B cell (primary cell): ENCODE results near the gene PCYOX1L.

Source experiments
- EZH2 ChIP-seq: IDR thresholded peaks from 2 replicates; pipeline ENCODE4 v1.6.1; 2012; ENCODE audit warnings: borderline replicate concordance, low read depth, mild to moderate bottlenecking, moderate library complexity, low read length; ENCODE audit not compliant: insufficient read depth, poor library complexity, severe bottlenecking
- TF ChIP-seq, protein P1 (sequence below): fragments of 200-600 bp; IDR thresholded peaks from one replicate; pipeline ENCODE4 v1.8.0; 2022; ENCODE audit warnings: antibody characterized with exemption, mild to moderate bottlenecking

- TF ChIP-seq, protein P1, sequence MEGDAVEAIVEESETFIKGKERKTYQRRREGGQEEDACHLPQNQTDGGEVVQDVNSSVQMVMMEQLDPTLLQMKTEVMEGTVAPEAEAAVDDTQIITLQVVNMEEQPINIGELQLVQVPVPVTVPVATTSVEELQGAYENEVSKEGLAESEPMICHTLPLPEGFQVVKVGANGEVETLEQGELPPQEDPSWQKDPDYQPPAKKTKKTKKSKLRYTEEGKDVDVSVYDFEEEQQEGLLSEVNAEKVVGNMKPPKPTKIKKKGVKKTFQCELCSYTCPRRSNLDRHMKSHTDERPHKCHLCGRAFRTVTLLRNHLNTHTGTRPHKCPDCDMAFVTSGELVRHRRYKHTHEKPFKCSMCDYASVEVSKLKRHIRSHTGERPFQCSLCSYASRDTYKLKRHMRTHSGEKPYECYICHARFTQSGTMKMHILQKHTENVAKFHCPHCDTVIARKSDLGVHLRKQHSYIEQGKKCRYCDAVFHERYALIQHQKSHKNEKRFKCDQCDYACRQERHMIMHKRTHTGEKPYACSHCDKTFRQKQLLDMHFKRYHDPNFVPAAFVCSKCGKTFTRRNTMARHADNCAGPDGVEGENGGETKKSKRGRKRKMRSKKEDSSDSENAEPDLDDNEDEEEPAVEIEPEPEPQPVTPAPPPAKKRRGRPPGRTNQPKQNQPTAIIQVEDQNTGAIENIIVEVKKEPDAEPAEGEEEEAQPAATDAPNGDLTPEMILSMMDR: no peak
- no peak for TF ChIP-seq EZH2
Measured at GRCh38 chr5:149400304-149400703, 42.5 kb downstream of the PCYOX1L start.
